HFF-Myc (cell line): ENCODE results near the gene DGKG.

ENCODE experiments used
- DNase-seq: peaks from one replicate; pipeline ENCODE4 v3.0.0-alpha.2; 2011; ENCODE audit warnings: low read depth; ENCODE audit errors: extremely low read depth
- H3K4me3 ChIP-seq: replicated peaks from 2 replicates; pipeline ENCODE4 v1.5.1; 2011; ENCODE audit warnings: low read depth, mild to moderate bottlenecking, control low read depth, low read length
- CTCF ChIP-seq: IDR thresholded peaks from 2 replicates; pipeline ENCODE4 v1.5.1; 2012; ENCODE audit warnings: mild to moderate bottlenecking, low read depth, low read length, control low read depth; ENCODE audit errors: missing control alignments

Gene DGKG

GRCh38 chr3:186261638-186262037, 100.4 kb downstream of the DGKG start:
- TF ChIP-seq CTCF = no peak
- DNase-seq = no peak
- no peak overlapping the region for H3K4me3 ChIP-seq

GRCh38 chr3:186260726-186261125, 101.3 kb downstream of the DGKG start:
- no peak for DNase-seq
- no peak for TF ChIP-seq CTCF
- no peak overlapping the region for H3K4me3 ChIP-seq

- H3K4me3 ChIP-seq = no peak overlapping the region
- no peak for DNase-seq
- TF ChIP-seq CTCF = peak; percentile 96
Observed at GRCh38 chr3:186259612-186260383, 102.2 kb downstream of the DGKG start.

GRCh38 chr3:186258968-186259367, 103.1 kb downstream of the DGKG start:
- no peak overlapping the region for H3K4me3 ChIP-seq
- TF ChIP-seq CTCF = no peak
- no peak for DNase-seq

- no peak for DNase-seq
- no peak for TF ChIP-seq CTCF
- H3K4me3 ChIP-seq = no peak overlapping the region
Observed at GRCh38 chr3:186257866-186258265, 104.2 kb downstream of the DGKG start.

GRCh38 chr3:186255703-186256331, 106.2 kb downstream of the DGKG start:
- no peak overlapping the region for H3K4me3 ChIP-seq
- DNase-seq = no peak
- no peak for TF ChIP-seq CTCF
